ENCODE data around the gene ZNF669. TPM values are rescaled to one million over a fixed set of nuclear protein-coding genes. Genes with fewer than 3 reads are reported as not detected.

Gene ZNF669
- total and polyA plus RNA-seq, 7 donors = 1.3 to 3.7 (median 2.7) TPM

DNA sequence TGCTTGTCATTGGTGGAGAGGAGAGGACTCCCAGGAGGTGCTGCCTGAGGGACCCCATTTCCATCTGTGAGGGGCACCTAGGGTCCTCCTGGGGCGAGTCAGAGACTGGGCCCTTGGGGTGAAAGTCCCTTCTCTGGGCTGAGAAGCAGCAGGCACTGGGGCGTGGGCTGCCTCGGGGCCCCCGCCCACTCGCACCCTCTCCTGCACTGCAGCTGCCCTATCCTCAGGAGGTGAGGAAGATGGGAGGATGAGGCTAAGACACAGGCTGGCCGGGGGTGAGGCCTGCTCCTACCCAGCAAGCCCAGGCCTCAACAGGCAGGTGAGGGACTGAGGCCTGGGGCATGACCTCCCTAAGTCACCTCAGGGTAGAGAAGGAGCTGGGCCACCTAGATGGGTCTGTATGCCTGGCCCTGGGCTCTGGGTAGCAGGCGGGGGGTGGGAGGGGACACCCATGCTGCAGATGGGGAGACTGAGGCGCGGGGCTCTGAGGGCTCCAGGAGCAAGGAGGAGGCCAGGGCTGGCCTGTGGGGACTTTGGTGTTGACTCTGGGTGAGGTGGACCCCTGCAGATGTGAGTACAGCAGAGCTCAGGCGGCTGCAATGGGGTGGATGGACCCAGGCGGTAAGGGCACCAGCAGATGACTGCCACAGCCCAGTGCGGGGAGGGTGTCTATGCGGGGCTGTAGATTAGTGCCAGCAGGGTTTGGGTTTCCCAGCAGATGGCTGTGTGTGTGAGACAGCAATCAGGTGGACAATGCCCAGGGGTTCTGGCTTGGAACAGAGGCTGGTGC lies 10.4 kb upstream of the ZNF669 start:
- H3K4me1 ChIP-seq = no peaks in the 10 kb centered on the region
- H3K9me3 ChIP-seq = no peaks in the 10 kb centered on the region
- no peak overlapping the region for H3K4me3 ChIP-seq
- H3K36me3 ChIP-seq (ENCODE audit: insufficient read depth in 1 of 2, low read depth in 1 of 2) = no peaks in the 10 kb centered on the region
- TF ChIP-seq, protein P1, sequence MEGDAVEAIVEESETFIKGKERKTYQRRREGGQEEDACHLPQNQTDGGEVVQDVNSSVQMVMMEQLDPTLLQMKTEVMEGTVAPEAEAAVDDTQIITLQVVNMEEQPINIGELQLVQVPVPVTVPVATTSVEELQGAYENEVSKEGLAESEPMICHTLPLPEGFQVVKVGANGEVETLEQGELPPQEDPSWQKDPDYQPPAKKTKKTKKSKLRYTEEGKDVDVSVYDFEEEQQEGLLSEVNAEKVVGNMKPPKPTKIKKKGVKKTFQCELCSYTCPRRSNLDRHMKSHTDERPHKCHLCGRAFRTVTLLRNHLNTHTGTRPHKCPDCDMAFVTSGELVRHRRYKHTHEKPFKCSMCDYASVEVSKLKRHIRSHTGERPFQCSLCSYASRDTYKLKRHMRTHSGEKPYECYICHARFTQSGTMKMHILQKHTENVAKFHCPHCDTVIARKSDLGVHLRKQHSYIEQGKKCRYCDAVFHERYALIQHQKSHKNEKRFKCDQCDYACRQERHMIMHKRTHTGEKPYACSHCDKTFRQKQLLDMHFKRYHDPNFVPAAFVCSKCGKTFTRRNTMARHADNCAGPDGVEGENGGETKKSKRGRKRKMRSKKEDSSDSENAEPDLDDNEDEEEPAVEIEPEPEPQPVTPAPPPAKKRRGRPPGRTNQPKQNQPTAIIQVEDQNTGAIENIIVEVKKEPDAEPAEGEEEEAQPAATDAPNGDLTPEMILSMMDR (IDR thresholded peaks at IDR 0.05) = no peak
- H3K27ac ChIP-seq = no peak overlapping the region
- 88 to 94% (median 89%) methylated on average over 13 of the region's 13 CpGs for WGBS, 3 donors
- no peaks in the 10 kb centered on the region for H3K27me3 ChIP-seq (ENCODE audit: insufficient read depth in 3 of 3, low read length in 2 of 3)
- intact Hi-C loops (cut with DNase I) = loop anchor here in 1 of 2 donors (10.0 kb wide), 1 partner anchor 220 kb away; the partner anchor contains the start of gene ZNF496
- no peak for DNase-seq
- ATAC-seq = no peak

DNA sequence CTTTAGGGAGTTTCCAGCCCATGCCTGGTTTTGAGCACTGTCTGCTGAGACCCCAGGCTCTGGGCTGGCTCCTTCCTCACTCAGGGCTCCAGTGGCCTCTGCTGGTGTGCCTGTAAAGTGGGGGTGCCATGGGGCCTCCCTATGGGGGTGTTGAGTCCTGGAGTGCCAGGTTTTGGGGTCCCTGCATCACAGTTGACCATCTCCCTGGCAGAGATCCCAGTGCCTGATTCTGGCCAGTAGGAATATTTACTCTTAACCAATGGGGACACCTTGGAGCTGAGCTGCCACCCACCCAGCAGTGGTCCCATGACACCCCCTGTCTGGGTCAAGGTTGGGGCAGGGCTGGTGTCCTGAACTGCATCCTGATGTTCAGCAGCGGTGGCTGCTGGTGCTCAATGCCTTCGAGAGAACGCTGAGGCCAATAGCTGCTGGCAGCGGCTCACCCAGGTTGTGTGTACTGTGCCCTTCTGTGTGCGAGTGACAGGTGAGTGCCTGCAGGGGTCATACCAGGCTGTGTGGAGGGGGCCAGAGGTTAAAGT lies 9.6 kb upstream of the ZNF669 start:
- TF ChIP-seq, protein P1 (IDR thresholded peaks at IDR 0.05) = no peak
- intact Hi-C loops (cut with DNase I) = loop anchor here in 1 of 2 donors (10.0 kb wide), 1 partner anchor 221 kb away; the partner anchor contains the start of gene ZNF496
- Histone ChIP-seq H3K9me3 (no peaks in the 10 kb centered on the region), H3K36me3 (ENCODE audit: insufficient read depth in 1 of 2, low read depth in 1 of 2) (no peaks in the 10 kb centered on the region), H3K27ac (no peak overlapping the region), H3K4me3 (no peak overlapping the region), H3K4me1 (no peaks in the 10 kb centered on the region), H3K27me3 (ENCODE audit: insufficient read depth in 3 of 3, low read length in 2 of 3) (no peaks in the 10 kb centered on the region)
- DNase-seq (no peak), ATAC-seq (no peak)
- 87 to 92% (median 91%) methylated on average over 5 of the region's 5 CpGs for WGBS, 3 donors

DNA sequence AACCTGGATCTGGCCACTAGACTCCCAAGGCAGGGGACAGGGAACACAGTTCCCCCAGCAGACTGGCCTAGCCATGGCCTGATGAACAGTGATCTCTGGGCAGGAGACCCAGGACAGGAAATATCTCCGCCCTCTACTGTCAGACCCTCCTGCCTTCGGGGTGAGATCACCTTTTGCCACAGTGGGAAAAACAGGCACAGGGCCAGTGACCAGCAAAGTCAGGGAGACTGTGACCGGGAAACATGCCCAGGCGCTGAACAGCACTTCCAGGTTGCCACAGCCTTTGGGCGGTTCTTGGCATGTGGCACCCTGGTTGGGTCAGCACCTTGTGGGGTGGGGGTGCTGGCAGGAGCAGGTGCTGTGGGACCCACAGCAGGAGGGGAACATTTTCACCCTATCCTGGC lies 8.9 kb upstream of the ZNF669 start:
- intact Hi-C loops (cut with DNase I) = loop anchor here in 1 of 2 donors (10.0 kb wide), 1 partner anchor 222 kb away; the partner anchor contains the start of gene ZNF496
- DNase-seq = no peak
- WGBS, 3 donors = 68 to 74% (median 72%) methylated on average over 5 of the region's 5 CpGs
- H3K27me3 ChIP-seq (ENCODE audit: insufficient read depth in 3 of 3, low read length in 2 of 3) = no peaks in the 10 kb centered on the region
- TF ChIP-seq, protein P1 (IDR thresholded peaks at IDR 0.05) = no peak
- no peaks in the 10 kb centered on the region for H3K4me1 ChIP-seq
- ATAC-seq = no peak
- H3K4me3 ChIP-seq = no peak overlapping the region
- H3K36me3 ChIP-seq (ENCODE audit: insufficient read depth in 1 of 2, low read depth in 1 of 2) = no peaks in the 10 kb centered on the region
- H3K27ac ChIP-seq = no peak overlapping the region
- no peaks in the 10 kb centered on the region for H3K9me3 ChIP-seq

DNA sequence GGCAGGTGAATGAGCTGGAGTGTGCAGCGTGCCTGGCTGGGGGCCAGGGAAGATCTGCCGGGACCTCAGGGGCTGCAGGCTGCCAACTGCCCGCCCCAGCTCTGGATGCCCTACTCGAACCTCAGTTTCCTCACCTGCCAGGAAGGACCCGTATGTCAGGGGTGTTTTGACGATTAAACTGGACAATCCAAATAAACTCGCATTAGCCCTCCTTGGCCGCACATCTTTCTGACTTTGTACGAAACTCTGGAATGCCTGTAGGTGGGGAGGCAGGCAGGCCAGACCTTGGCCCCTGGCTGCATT lies 8.3 kb upstream of the ZNF669 start:
- intact Hi-C loops (cut with DNase I) = loop anchor here in 1 of 2 donors (10.0 kb wide), 1 partner anchor 222 kb away; the partner anchor contains the start of gene ZNF496
- no peaks in the 10 kb centered on the region for H3K9me3 ChIP-seq
- H3K27me3 ChIP-seq (ENCODE audit: insufficient read depth in 3 of 3, low read length in 2 of 3) = no peaks in the 10 kb centered on the region
- H3K4me1 ChIP-seq = no peaks in the 10 kb centered on the region
- peak overlapping the region; percentile 90 for H3K27ac ChIP-seq
- ATAC-seq (no peak), DNase-seq (no peak)
- TF ChIP-seq, protein P1 (IDR thresholded peaks at IDR 0.05) = no peak
- no peaks in the 10 kb centered on the region for H3K36me3 ChIP-seq (ENCODE audit: insufficient read depth in 1 of 2, low read depth in 1 of 2)
- WGBS, 3 donors = 46 to 62% (median 48%) methylated on average over 9 of the region's 9 CpGs
- peak overlapping the region; percentile 89 for H3K4me3 ChIP-seq
